ENCODE results near the gene SFXN2.

DNA sequence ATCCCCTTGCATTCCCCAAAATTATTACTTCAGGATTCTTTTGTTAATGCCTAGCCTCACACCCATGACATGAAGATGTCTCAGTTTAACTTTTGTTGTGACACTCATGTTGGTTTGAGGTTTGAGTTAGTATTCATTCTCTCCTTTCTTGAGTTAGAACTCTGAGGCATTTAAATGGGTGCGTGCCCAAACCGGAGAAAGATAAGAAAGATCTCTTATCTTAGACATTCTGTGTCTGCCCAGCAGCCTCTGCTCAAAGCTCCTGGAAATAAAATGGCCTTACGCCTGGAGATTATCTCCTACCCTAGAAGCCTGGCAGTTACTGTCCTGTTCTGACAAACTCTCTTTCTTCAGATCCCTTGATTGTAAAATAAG lies 55.7 kb downstream of the SFXN2 start:
- TF ChIP-seq, protein P1, sequence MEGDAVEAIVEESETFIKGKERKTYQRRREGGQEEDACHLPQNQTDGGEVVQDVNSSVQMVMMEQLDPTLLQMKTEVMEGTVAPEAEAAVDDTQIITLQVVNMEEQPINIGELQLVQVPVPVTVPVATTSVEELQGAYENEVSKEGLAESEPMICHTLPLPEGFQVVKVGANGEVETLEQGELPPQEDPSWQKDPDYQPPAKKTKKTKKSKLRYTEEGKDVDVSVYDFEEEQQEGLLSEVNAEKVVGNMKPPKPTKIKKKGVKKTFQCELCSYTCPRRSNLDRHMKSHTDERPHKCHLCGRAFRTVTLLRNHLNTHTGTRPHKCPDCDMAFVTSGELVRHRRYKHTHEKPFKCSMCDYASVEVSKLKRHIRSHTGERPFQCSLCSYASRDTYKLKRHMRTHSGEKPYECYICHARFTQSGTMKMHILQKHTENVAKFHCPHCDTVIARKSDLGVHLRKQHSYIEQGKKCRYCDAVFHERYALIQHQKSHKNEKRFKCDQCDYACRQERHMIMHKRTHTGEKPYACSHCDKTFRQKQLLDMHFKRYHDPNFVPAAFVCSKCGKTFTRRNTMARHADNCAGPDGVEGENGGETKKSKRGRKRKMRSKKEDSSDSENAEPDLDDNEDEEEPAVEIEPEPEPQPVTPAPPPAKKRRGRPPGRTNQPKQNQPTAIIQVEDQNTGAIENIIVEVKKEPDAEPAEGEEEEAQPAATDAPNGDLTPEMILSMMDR (conservative IDR thresholded peaks at IDR 0.05 in 1 of 2, IDR thresholded peaks at IDR 0.05 in 1 of 2; ENCODE audit: extremely low read depth in 1 of 2, insufficient read depth in 1 of 2, low read depth in 1 of 2, low read length in 2 of 2) = no peak
- no peak for TF ChIP-seq EZH2 (IDR thresholded peaks at IDR 0.05; ENCODE audit: borderline replicate concordance, low read length)

All from mammary epithelial cell (primary cell).